ENCODE data around the gene PDILT.

DNA sequence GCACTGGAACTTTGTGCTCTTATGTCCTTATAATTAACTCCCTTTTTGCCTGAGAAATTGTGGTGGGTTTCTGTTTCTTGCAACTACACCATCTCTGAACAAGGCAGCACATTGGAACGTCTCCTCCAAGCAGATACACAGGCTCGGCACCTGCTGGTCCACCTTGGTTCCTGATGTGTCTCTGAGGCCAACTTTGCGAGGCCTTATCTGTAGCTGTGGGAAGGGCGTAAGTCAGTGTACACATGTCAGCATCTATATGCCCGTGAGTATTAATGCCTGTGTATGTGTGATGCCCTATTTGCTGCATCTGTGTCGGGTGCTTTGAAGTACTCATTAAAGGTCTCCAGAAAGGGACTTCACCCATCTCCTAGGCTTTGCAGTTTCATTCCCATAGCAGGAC lies 94.8 kb downstream of the PDILT start:
- TF ChIP-seq, protein P1, sequence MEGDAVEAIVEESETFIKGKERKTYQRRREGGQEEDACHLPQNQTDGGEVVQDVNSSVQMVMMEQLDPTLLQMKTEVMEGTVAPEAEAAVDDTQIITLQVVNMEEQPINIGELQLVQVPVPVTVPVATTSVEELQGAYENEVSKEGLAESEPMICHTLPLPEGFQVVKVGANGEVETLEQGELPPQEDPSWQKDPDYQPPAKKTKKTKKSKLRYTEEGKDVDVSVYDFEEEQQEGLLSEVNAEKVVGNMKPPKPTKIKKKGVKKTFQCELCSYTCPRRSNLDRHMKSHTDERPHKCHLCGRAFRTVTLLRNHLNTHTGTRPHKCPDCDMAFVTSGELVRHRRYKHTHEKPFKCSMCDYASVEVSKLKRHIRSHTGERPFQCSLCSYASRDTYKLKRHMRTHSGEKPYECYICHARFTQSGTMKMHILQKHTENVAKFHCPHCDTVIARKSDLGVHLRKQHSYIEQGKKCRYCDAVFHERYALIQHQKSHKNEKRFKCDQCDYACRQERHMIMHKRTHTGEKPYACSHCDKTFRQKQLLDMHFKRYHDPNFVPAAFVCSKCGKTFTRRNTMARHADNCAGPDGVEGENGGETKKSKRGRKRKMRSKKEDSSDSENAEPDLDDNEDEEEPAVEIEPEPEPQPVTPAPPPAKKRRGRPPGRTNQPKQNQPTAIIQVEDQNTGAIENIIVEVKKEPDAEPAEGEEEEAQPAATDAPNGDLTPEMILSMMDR (IDR thresholded peaks at IDR 0.05; ENCODE audit: insufficient read depth, low read length, poor library complexity, severe bottlenecking): no peak
- no peak for TF ChIP-seq EZH2phosphoT487 (conservative IDR thresholded peaks at IDR 0.05; ENCODE audit: low read length)

Measured in SU-DHL-6 (cell line).